GM10248 (cell line): ENCODE results near the gene SPECC1.

Source experiments
- CTCF ChIA-PET: fragments of 300-600 bp; sonication (Branson Sonifier 250); formaldehyde crosslinking; extraction: SDS; loops from one replicate; lab custom pipeline; 2021; ENCODE audit warnings: antibody characterized with exemption; lab: Yijun Ruan, JAX
- POLR2A ChIA-PET: fragments of 350-650 bp; sonication (Branson Sonifier 250); formaldehyde crosslinking; extraction: SDS; loops from one replicate; lab custom pipeline; 2020; ENCODE audit warnings: antibody characterized with exemption; lab: Yijun Ruan, JAX
- DNase-seq: peaks from one replicate; pipeline ENCODE4 v3.0.0; 2012; ENCODE audit errors: extremely low spot score
- TF ChIP-seq, protein P1 (sequence below): IDR thresholded peaks from 2 replicates; pipeline ENCODE4 v1.5.1; 2012; ENCODE audit warnings: mild to moderate bottlenecking, low read depth; ENCODE audit errors: extremely low read depth, missing control alignments, control extremely low read depth

The SPECC1 gene

DNA sequence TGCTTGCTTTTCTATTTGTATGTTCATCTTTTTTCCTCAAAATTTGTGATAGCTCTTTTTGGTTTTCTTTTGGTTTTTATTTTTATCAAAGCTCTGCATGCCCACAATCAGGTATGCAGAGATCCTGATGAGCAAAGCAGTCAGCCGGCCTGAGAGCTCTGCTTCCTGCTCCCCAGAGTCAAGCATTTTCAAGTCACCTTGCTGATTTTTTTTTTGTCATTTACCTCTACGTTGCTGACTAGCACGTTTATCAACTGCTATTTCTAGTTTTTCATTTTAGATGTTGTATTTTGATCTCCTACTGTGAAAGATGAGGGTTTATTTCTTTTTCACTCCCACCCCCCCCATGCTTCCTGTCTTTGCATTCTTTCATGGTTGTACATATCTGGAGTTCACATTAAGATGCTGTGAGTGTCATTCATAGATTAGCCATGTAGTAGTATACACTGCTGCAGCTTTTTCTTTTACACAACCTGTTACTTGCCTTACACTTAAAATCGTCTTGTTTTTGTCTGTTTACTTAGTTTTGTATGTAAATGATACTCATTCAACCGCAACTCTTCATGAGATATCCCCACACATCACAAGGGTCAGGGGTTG, 262.0 kb downstream of the SPECC1 start:
- TF ChIP-seq, protein P1, sequence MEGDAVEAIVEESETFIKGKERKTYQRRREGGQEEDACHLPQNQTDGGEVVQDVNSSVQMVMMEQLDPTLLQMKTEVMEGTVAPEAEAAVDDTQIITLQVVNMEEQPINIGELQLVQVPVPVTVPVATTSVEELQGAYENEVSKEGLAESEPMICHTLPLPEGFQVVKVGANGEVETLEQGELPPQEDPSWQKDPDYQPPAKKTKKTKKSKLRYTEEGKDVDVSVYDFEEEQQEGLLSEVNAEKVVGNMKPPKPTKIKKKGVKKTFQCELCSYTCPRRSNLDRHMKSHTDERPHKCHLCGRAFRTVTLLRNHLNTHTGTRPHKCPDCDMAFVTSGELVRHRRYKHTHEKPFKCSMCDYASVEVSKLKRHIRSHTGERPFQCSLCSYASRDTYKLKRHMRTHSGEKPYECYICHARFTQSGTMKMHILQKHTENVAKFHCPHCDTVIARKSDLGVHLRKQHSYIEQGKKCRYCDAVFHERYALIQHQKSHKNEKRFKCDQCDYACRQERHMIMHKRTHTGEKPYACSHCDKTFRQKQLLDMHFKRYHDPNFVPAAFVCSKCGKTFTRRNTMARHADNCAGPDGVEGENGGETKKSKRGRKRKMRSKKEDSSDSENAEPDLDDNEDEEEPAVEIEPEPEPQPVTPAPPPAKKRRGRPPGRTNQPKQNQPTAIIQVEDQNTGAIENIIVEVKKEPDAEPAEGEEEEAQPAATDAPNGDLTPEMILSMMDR: no peak
- ChIA-PET POLR2A (no interaction called here), CTCF (no interaction called here)
- DNase-seq: no peak

- ChIA-PET CTCF (no interaction called here), POLR2A (no interaction called here)
- TF ChIP-seq, protein P1: no peak
- DNase-seq: no peak
These were observed 264.8 kb downstream of the SPECC1 start for GRCh38 chr17:20273741-20274500.

DNA sequence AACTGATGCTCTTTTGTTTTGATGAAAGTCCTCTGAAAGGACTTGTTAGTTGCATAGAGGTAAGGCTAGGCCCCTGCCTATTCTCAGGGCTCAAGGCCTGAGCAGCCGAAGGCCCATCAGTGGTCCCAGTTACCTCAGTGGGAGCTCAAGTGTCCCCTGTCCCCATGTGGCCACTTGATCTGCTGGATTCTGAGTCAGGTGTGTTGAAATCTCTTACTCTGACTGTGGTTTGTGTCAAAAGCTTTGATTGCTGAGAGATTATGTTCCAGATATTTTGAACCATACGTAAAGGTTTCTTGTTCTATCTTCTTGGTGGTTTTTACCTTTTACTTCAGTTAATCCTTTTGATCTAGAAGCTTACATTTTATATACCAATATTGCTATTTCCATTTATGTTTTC, 266.5 kb downstream of the SPECC1 start:
- CTCF ChIA-PET: interaction anchor here (1.1 to 1.8 kb wide), 4 partner anchors 8 to 154 kb away, joined by 4 to 8 read pairs (median 6); no protein-coding TSS in a partner anchor
- POLR2A ChIA-PET: no interaction called here
- TF ChIP-seq, protein P1: no peak
- DNase-seq: no peak

GRCh38 chr17:20276421-20276820, 267.3 kb downstream of the SPECC1 start:
- POLR2A ChIA-PET: no interaction called here
- DNase-seq: no peak
- CTCF ChIA-PET: interaction anchor here (1.6 to 1.8 kb wide), 3 partner anchors 28 to 154 kb away, joined by 6 to 8 read pairs (median 7); no protein-coding TSS in a partner anchor
- TF ChIP-seq, protein P1: no peak

DNA sequence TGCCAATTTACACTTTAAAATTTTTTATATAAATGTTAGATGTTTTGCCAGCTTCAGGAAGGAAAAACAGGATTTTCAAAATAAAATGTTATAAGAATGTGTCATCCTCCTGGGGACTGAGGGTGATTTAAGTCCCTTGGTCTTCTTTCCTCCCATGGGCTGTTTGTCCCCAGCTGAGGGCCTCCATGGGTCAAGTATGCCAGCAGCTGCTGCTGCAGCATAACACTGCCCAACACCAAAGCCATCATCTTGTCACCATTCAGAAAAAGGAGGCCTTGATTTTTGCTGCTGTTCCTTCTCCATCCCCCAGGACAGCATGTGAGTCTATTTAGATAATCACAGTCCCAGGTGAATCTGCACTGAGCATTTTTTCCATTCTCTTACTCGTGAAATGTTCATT, 269.6 kb downstream of the SPECC1 start:
- POLR2A ChIA-PET: interaction anchor here (0.7 kb wide), 1 partner anchor 151 kb away, joined by 3 read pairs; no protein-coding TSS in a partner anchor
- DNase-seq: no peak
- CTCF ChIA-PET: interaction anchor here (1.4 to 1.8 kb wide), 2 partner anchors 13 to 72 kb away, joined by 4 read pairs; no protein-coding TSS in a partner anchor
- TF ChIP-seq, protein P1: no peak

DNA sequence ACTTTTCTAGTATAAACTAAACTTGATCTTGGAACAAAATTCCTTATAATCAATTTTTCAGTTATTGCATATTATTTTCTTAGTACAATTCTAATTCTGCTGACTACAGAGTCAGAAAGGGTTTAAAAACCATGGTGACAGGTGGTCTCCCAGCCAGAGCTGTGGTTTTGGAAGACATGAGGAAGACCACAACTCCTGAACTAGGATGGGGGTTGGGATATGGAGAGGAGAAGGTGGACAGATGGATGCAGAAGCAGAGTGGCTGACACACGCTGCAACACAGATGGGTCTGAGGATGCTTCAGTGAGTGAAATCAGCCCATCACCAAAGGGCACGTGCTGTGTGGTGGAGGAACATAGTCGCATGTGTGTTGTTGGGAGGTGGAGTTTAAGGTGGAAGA, 270.5 kb downstream of the SPECC1 start:
- no peak for DNase-seq
- TF ChIP-seq, protein P1: no peak
- ChIA-PET POLR2A (interaction anchor here (0.7 kb wide), 1 partner anchor 152 kb away, joined by 3 read pairs; no protein-coding TSS in a partner anchor), CTCF (interaction anchor here (0.9 kb wide), 1 partner anchor 18 kb away, joined by 3 read pairs; no protein-coding TSS in a partner anchor)
